ENCODE measurements around the gene VCPKMT.

GRCh38 chr14:50061664-50062437 lies 54.5 kb downstream of the VCPKMT start:
- TF ChIP-seq CTCF (IDR thresholded peaks at IDR 0.05) = no peak
- peak in 1 of 2 donors; percentile 1 for TF ChIP-seq POLR2A (IDR thresholded peaks at IDR 0.05)

Measured in adrenal gland (tissue), 5 donors.